ENCODE data around the gene MYO18B. TPM values are rescaled to one million over a fixed set of nuclear protein-coding genes. Genes with fewer than 3 reads are reported as not detected.

Gene MYO18B
- total RNA-seq, 1 experiment from 2014 or later = not detected

- DNase-seq (no peak), ATAC-seq (no peak)
- Histone ChIP-seq H3K4me1 (ENCODE audit: insufficient read depth, low read length) (no peaks in the 10 kb centered on the region), H3K27me3 (ENCODE audit: low read length) (peaks cover 35% of the 10 kb centered on the region), H3F3A (ENCODE audit: low read length, unreplicated experiment) (no peaks in the 10 kb centered on the region), H3K4me2 (ENCODE audit: low read length) (no peak overlapping the region), H2AFZ (ENCODE audit: low read length) (no peak overlapping the region), H3K27ac (ENCODE audit: low read length) (no peak overlapping the region), H4K20me1 (ENCODE audit: low read length) (no peaks in the 10 kb centered on the region), H3K9me3 (ENCODE audit: low read length) (no peaks in the 10 kb centered on the region), H3K9ac (ENCODE audit: low read length) (no peak overlapping the region), H3K79me2 (ENCODE audit: low read length) (no peaks in the 10 kb centered on the region), H3K36me3 (ENCODE audit: low read depth, low read length) (no peaks in the 10 kb centered on the region), H3K9me2 (replicated peaks; ENCODE audit: low read length) (no peaks in the 10 kb centered on the region), H3K4me3 (ENCODE audit: low read length) (no peak overlapping the region)
- BruUV-seq (replicated peaks) = no TSS peak
- intact Hi-C loops (cut with micrococcal nuclease) = no loop called here
- TF ChIP-seq CTCF (conservative IDR thresholded peaks at IDR 0.05; ENCODE audit: low read depth, low read length) = no peak
- TF ChIP-seq EZH2phosphoT487 (IDR thresholded peaks at IDR 0.05; ENCODE audit: borderline replicate concordance, low read length) = no peak
- no peak for TF ChIP-seq EZH2 (IDR thresholded peaks at IDR 0.05; ENCODE audit: low read length, unreplicated experiment)
- ChIA-PET CTCF (no interaction called here), POLR2A (ENCODE audit: unreplicated experiment) (interaction anchor here (0.5 kb wide), 1 partner anchor 397 kb away, joined by 6 read pairs; no protein-coding TSS in a partner anchor)
These were observed 29.2 kb upstream of the MYO18B start for GRCh38 chr22:25712661-25713400.

DNA sequence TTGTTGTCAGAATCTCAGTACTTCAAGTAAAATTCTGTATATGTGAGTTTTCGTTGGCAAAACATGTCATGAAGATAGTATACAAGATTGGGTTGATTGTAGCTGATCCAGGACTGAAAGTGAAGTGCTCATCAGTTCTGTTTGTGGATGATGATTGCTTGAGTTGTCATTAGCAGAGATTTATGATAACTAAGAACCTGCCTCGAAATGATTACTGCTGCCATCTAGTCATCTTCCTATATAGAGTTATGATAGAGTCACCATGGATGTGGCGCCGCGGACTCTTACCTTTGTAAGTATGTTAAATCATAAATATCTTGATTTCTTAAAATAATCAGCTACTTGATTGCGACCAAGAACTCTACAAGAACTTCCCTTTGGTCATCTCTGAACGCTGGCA lies 27.9 kb upstream of the MYO18B start:
- Histone ChIP-seq H3K9me2 (replicated peaks; ENCODE audit: low read length) (no peaks in the 10 kb centered on the region), H2AFZ (ENCODE audit: low read length) (no peak overlapping the region), H3K4me2 (ENCODE audit: low read length) (no peak overlapping the region), H3K9me3 (ENCODE audit: low read length) (no peaks in the 10 kb centered on the region), H3K79me2 (ENCODE audit: low read length) (no peaks in the 10 kb centered on the region), H3K27ac (ENCODE audit: low read length) (no peak overlapping the region), H3K27me3 (ENCODE audit: low read length) (peaks cover 45% of the 10 kb centered on the region), H3K9ac (ENCODE audit: low read length) (no peak overlapping the region), H3K4me1 (ENCODE audit: insufficient read depth, low read length) (no peaks in the 10 kb centered on the region), H3F3A (ENCODE audit: low read length, unreplicated experiment) (no peaks in the 10 kb centered on the region), H3K36me3 (ENCODE audit: low read depth, low read length) (no peaks in the 10 kb centered on the region), H4K20me1 (ENCODE audit: low read length) (no peaks in the 10 kb centered on the region), H3K4me3 (ENCODE audit: low read length) (no peak overlapping the region)
- ChIA-PET CTCF (no interaction called here), POLR2A (ENCODE audit: unreplicated experiment) (no interaction called here)
- TF ChIP-seq EZH2 (IDR thresholded peaks at IDR 0.05; ENCODE audit: low read length, unreplicated experiment) (no peak), EZH2phosphoT487 (IDR thresholded peaks at IDR 0.05; ENCODE audit: borderline replicate concordance, low read length) (no peak), CTCF (conservative IDR thresholded peaks at IDR 0.05; ENCODE audit: low read depth, low read length) (no peak)
- DNase-seq (no peak), ATAC-seq (no peak)
- intact Hi-C loops (cut with micrococcal nuclease) = no loop called here
- BruUV-seq (replicated peaks) = no TSS peak

DNA sequence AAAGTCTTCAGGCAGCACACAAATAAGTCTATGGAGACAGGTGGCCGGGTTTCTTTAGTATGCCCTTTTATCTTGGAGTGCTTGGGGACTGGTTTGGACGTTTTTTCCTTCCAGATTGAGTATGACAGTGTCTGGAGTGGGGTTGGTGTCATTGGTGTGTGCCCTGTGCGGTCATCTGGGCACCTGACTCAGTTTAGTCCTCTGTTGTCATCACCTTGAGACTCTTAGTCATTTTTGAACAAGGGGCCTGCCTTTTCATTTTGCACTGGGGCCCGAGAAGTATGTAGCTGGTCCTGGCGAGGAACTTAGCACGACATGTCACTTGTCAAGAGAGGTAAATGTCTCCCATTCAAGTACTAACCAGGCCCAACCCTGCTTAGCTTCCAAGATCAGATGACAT lies 27.2 kb upstream of the MYO18B start:
- no peaks in the 10 kb centered on the region for H3K9me2 ChIP-seq (replicated peaks; ENCODE audit: low read length)
- H3K4me2 ChIP-seq (ENCODE audit: low read length) = no peak overlapping the region
- no peaks in the 10 kb centered on the region for H3K4me1 ChIP-seq (ENCODE audit: insufficient read depth, low read length)
- DNase-seq = no peak
- no peak for ATAC-seq
- H3K9ac ChIP-seq (ENCODE audit: low read length) = no peak overlapping the region
- TF ChIP-seq CTCF (conservative IDR thresholded peaks at IDR 0.05; ENCODE audit: low read depth, low read length) (no peak), EZH2 (IDR thresholded peaks at IDR 0.05; ENCODE audit: low read length, unreplicated experiment) (no peak), EZH2phosphoT487 (IDR thresholded peaks at IDR 0.05; ENCODE audit: borderline replicate concordance, low read length) (no peak)
- no peak overlapping the region for H2AFZ ChIP-seq (ENCODE audit: low read length)
- CTCF ChIA-PET = no interaction called here
- BruUV-seq (replicated peaks) = no TSS peak
- no peak overlapping the region for H3K4me3 ChIP-seq (ENCODE audit: low read length)
- no peaks in the 10 kb centered on the region for H4K20me1 ChIP-seq (ENCODE audit: low read length)
- H3K27ac ChIP-seq (ENCODE audit: low read length) = no peak overlapping the region
- no peaks in the 10 kb centered on the region for H3K9me3 ChIP-seq (ENCODE audit: low read length)
- no peaks in the 10 kb centered on the region for H3K36me3 ChIP-seq (ENCODE audit: low read depth, low read length)
- POLR2A ChIA-PET (ENCODE audit: unreplicated experiment) = no interaction called here
- peaks cover 45% of the 10 kb centered on the region for H3K27me3 ChIP-seq (ENCODE audit: low read length)
- intact Hi-C loops (cut with micrococcal nuclease) = no loop called here
- no peaks in the 10 kb centered on the region for H3F3A ChIP-seq (ENCODE audit: low read length, unreplicated experiment)
- H3K79me2 ChIP-seq (ENCODE audit: low read length) = no peaks in the 10 kb centered on the region

Data from PC-3 (cell line).